OCI-LY3 (cell line): ENCODE results near the gene SPOCK1.

Experiments
- CTCF ChIP-seq: fragments of 200-600, 300-600 bp; sonication (generic); IDR thresholded peaks from 2 replicates; pipeline ENCODE4 v1.5.1; 2014; ENCODE audit warnings: antibody characterized with exemption, low read length, low read depth
- EZH2phosphoT487 ChIP-seq: fragments of 200-600 bp; shearing (Covaris generic); IDR thresholded peaks from 2 replicates; pipeline ENCODE4 v1.6.1; 2018; ENCODE audit warnings: antibody characterized with exemption, mixed run types, low read depth

GRCh38 chr5:137333475-137333874 is 165.7 kb downstream of the SPOCK1 start:
- TF ChIP-seq CTCF (no peak), EZH2phosphoT487 (no peak)
